ENCODE results near the gene KRT9. TPM values are rescaled to one million over a fixed set of nuclear protein-coding genes. Genes with fewer than 3 reads are reported as not detected.

KRT9 gene
- total and polyA plus RNA-seq, 7 donors = not detected

GRCh38 chr17:41547921-41548843, 23.7 kb downstream of the KRT9 start:
- WGBS, 2 donors = 23 to 37% methylated on average over 23 of the region's 23 CpGs
- H3K9me3 ChIP-seq = peaks cover 0 to 2% (median 0%) of the 10 kb centered on the region in 4 donors
- TF ChIP-seq POLR2AphosphoS5 (IDR thresholded peaks at IDR 0.05) (no peak), POLR2A (IDR thresholded peaks at IDR 0.05) (peak in 1 of 2 donors; percentile 14), CTCF (IDR thresholded peaks at IDR 0.05) (no peak), EP300 (IDR thresholded peaks at IDR 0.05) (no peak)
- H3K27me3 ChIP-seq = no peaks in the 10 kb centered on the region
- H3K4me1 ChIP-seq = peaks cover 0 to 30% (median 23%) of the 10 kb centered on the region in 4 donors
- no peaks in the 10 kb centered on the region for H3K36me3 ChIP-seq
- peak; percentile 70 for DNase-seq
- intact Hi-C loops (cut with DNase I) = loop anchor here (1.0 to 5.0 kb wide), 3 partner anchors 119 to 746 kb away; no protein-coding TSS in a partner anchor
- peak overlapping the region in 3 of 4 donors; percentile 54 to 65 (median 56) for H3K27ac ChIP-seq
- peak overlapping the region in 3 of 4 donors; percentile 5 to 33 (median 30) for H3K4me3 ChIP-seq

DNA sequence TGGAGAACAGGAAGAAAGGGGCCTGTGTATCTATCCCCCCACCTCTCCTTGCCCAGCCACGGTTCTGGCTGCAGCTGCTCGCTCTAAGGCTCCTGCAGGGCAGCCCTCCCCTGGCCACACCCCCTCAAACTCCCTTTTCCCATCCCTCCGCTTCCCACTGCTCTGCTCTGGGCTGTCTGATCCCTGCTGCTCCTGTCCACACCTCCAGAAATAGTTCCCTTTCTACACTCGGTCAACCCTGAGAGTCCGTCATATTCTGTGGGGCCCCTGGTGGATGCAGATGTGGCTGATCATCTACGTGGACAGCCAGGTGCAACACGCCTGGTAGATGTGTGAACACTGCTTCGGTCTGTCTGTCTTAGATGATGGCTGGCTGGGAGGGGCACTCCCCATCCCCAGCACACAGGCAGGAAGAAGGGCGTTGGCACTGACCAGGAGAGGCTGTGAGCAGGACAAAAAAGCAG, 24.4 kb downstream of the KRT9 start:
- peaks cover 0 to 30% (median 23%) of the 10 kb centered on the region in 4 donors for H3K4me1 ChIP-seq
- intact Hi-C loops (cut with DNase I) = loop anchor here (5.0 kb wide), 1 partner anchor 745 kb away; no protein-coding TSS in a partner anchor
- H3K36me3 ChIP-seq = no peaks in the 10 kb centered on the region
- H3K4me3 ChIP-seq = no peak overlapping the region
- WGBS, 2 donors = 38 to 73% methylated on average over 9 of the region's 9 CpGs
- DNase-seq = no peak
- TF ChIP-seq EP300 (IDR thresholded peaks at IDR 0.05) (no peak), POLR2A (IDR thresholded peaks at IDR 0.05) (no peak)
- H3K9me3 ChIP-seq = peaks cover 0 to 2% (median 0%) of the 10 kb centered on the region in 4 donors
- H3K27me3 ChIP-seq = no peaks in the 10 kb centered on the region
- H3K27ac ChIP-seq = peak overlapping the region in 2 of 4 donors; percentile 54 to 65

DNA sequence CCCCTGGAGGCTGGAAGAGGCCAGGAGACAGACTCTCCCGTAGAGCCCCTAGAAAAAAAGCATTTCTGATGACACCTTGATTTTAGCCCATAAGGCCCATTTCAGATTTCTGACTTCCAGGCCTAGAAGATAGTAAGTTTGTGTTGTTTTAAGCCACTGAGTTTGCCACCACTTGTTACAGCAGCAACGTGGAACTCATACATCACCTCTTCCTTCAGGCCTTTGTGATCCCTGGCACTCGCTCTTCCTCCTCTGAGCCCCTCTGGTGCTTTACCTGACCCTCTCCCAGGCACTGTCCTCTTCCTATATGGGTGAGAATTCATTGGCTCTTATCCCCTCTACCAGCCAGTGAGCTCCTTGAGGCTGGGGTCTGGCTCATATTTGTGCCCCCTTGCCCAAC, 25.0 kb downstream of the KRT9 start:
- intact Hi-C loops (cut with DNase I) = loop anchor here (5.0 kb wide), 1 partner anchor 745 kb away; no protein-coding TSS in a partner anchor
- WGBS, 2 donors = 98% methylated on average over 3 of the region's 3 CpGs
- no peak for DNase-seq
- Histone ChIP-seq H3K4me3 (no peak overlapping the region), H3K9me3 (peaks cover 0 to 2% (median 0%) of the 10 kb centered on the region in 4 donors), H3K36me3 (no peaks in the 10 kb centered on the region), H3K27ac (no peak overlapping the region), H3K4me1 (peaks cover 0 to 30% (median 23%) of the 10 kb centered on the region in 4 donors), H3K27me3 (no peaks in the 10 kb centered on the region)
- TF ChIP-seq CTCF (IDR thresholded peaks at IDR 0.05) (no peak), EP300 (IDR thresholded peaks at IDR 0.05) (no peak), POLR2A (IDR thresholded peaks at IDR 0.05) (no peak), POLR2AphosphoS5 (IDR thresholded peaks at IDR 0.05) (no peak)

DNA sequence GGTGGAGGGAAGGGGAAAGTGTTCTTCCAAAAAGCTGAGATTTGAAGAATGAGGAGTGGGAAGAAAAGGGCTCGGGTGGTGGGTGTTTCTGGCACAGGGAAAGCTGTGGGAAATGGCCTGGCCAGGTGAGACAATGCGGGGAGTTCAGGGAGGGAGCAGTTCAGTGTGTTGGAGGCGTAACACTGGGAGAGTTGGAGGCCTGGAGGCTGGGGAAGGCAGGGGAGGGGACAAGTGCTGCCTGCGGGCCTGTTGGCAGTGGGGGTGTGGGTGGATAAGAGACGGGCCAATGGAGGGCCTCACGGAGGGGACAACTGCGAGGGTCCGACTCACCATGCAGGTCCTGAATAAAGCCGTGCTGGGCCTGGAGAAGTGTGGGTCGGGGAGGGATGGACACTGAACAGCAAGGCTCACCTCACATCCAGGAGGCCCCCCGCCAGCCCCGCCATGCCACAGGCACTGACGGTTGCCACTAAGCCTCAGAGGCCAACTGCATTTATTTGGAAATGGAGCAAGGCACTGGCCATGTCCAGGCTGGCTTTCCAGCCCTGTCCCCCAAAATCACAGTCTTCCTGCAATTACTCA, 25.9 kb downstream of the KRT9 start:
- DNase-seq = no peak
- H3K27me3 ChIP-seq = no peaks in the 10 kb centered on the region
- WGBS, 2 donors = 87% methylated on average over 13 of the region's 13 CpGs
- no peaks in the 10 kb centered on the region for H3K36me3 ChIP-seq
- no peak overlapping the region for H3K4me3 ChIP-seq
- H3K4me1 ChIP-seq = peaks cover 0 to 30% (median 23%) of the 10 kb centered on the region in 4 donors
- TF ChIP-seq CTCF (IDR thresholded peaks at IDR 0.05) = no peak
- TF ChIP-seq POLR2A (IDR thresholded peaks at IDR 0.05) = no peak
- TF ChIP-seq EP300 (IDR thresholded peaks at IDR 0.05) = no peak
- TF ChIP-seq POLR2AphosphoS5 (IDR thresholded peaks at IDR 0.05) = no peak
- intact Hi-C loops (cut with DNase I) = loop anchor here (5.0 kb wide), 1 partner anchor 744 kb away; no protein-coding TSS in a partner anchor
- peaks cover 0 to 2% (median 0%) of the 10 kb centered on the region in 4 donors for H3K9me3 ChIP-seq
- no peak overlapping the region for H3K27ac ChIP-seq
